WTC11 (cell line): ENCODE data around the gene FKBP7. TPM values are rescaled to one million over a fixed set of nuclear protein-coding genes. Genes with fewer than 3 reads are reported as not detected.

Experiments used
- ATAC-seq: fragments of 200-7000 bp; cut with Tn5 transposase; 2 replicates; pipeline ENCODE4 v1.10.0; 2021; ENCODE audit warnings: mild to moderate bottlenecking, moderate library complexity
- CTCF ChIA-PET: fragments of 300-600 bp; sonication (Branson Sonifier 250); formaldehyde crosslinking; loops from one replicate; lab custom pipeline; 2021; ENCODE audit warnings: antibody characterized with exemption; lab: Charles Lee
- POLR2A ChIA-PET: fragments of 350-600 bp; sonication (Branson Sonifier 250); formaldehyde crosslinking; loops from one replicate; lab custom pipeline; 2021; ENCODE audit warnings: antibody characterized with exemption; lab: Charles Lee
- DNase-seq: peaks from one replicate; pipeline ENCODE4 v3.0.0; 2021; ENCODE audit warnings: low spot score
- H3K27ac Mint-ChIP-seq: 2 replicates; pipeline ENCODE4 v1.8.0; 2021; ENCODE audit warnings: mixed read lengths
- H3K27me3 Mint-ChIP-seq: 2 replicates; pipeline ENCODE4 v1.8.0; 2021; ENCODE audit warnings: low read depth, mild to moderate bottlenecking, moderate library complexity, mixed read lengths
- H3K36me3 Mint-ChIP-seq: 2 replicates; pipeline ENCODE4 v1.8.0; 2021; ENCODE audit warnings: mixed read lengths
- H3K4me1 Mint-ChIP-seq: 2 replicates; pipeline ENCODE4 v1.8.0; 2022; ENCODE audit warnings: mixed read lengths
- H3K4me3 Mint-ChIP-seq: 2 replicates; pipeline ENCODE4 v1.8.0; 2021; ENCODE audit warnings: mild to moderate bottlenecking, moderate library complexity, mixed read lengths
- H3K9me3 Mint-ChIP-seq: 2 replicates; pipeline ENCODE4 v1.8.0; 2021; ENCODE audit warnings: mixed read lengths
- ELF4 ChIP-seq: sonication (generic); formaldehyde crosslinking; IDR thresholded peaks from 2 replicates; pipeline ENCODE4 v1.8.1; 2022; ENCODE audit warnings: low read depth, mild to moderate bottlenecking, moderate library complexity, missing genetic modification reagents
- EMX1 ChIP-seq: fragments of 250-450 bp; sonication (Bioruptor Pico); IDR thresholded peaks from 2 replicates; pipeline ENCODE4 v1.8.0; 2021; ENCODE audit warnings: mild to moderate bottlenecking
- FOXK1 ChIP-seq: sonication (generic); formaldehyde crosslinking; IDR thresholded peaks from 2 replicates; pipeline ENCODE4 v1.8.0; 2022; ENCODE audit warnings: mild to moderate bottlenecking, moderate library complexity, missing genetic modification reagents
- FOXP1 ChIP-seq: sonication (generic); formaldehyde crosslinking; IDR thresholded peaks from 2 replicates; pipeline ENCODE4 v1.8.0; 2022; ENCODE audit warnings: missing genetic modification reagents, mild to moderate bottlenecking, moderate library complexity, borderline replicate concordance
- GRHL2 ChIP-seq: fragments of 250-450 bp; sonication (Bioruptor Pico); IDR thresholded peaks from 2 replicates; pipeline ENCODE4 v1.8.0; 2022; ENCODE audit warnings: mild to moderate bottlenecking, moderate library complexity; ENCODE audit not compliant: insufficient replicate concordance, severe bottlenecking
- HMGA2 ChIP-seq: fragments of 250-450 bp; sonication (Bioruptor Pico); IDR thresholded peaks from 2 replicates; pipeline ENCODE4 v1.4.0; 2021; ENCODE audit warnings: mild to moderate bottlenecking, moderate library complexity
- JUN ChIP-seq: sonication (generic); formaldehyde crosslinking; IDR thresholded peaks from 2 replicates; pipeline ENCODE4 v1.8.0; 2023; ENCODE audit warnings: mild to moderate bottlenecking, missing genetic modification reagents
- KAT7 ChIP-seq: sonication (generic); formaldehyde crosslinking; IDR thresholded peaks from 2 replicates; pipeline ENCODE4 v1.8.1; 2023; ENCODE audit warnings: missing genetic modification reagents, mild to moderate bottlenecking, borderline replicate concordance
- MXD4 ChIP-seq: fragments of 250-450 bp; sonication (Bioruptor Pico); IDR thresholded peaks from 2 replicates; pipeline ENCODE4 v1.8.0; 2021; ENCODE audit warnings: mild to moderate bottlenecking, moderate library complexity, borderline replicate concordance
- RELA ChIP-seq: sonication (generic); formaldehyde crosslinking; IDR thresholded peaks from 2 replicates; pipeline ENCODE4 v1.8.1; 2022; ENCODE audit warnings: missing genetic modification reagents, mild to moderate bottlenecking, borderline replicate concordance
- RORB ChIP-seq: fragments of 250-450 bp; sonication (Bioruptor Pico); IDR thresholded peaks from 2 replicates; pipeline ENCODE4 v1.9.0; 2021; ENCODE audit warnings: mild to moderate bottlenecking
- SMAD3 ChIP-seq: sonication (generic); formaldehyde crosslinking; IDR thresholded peaks from 2 replicates; pipeline ENCODE4 v1.8.0; 2022; ENCODE audit warnings: missing genetic modification reagents, mild to moderate bottlenecking, borderline replicate concordance
- SP1 ChIP-seq: sonication (generic); formaldehyde crosslinking; conservative IDR thresholded peaks from 2 replicates; pipeline ENCODE4 v1.8.1; 2022; ENCODE audit warnings: missing genetic modification reagents
- TEAD4 ChIP-seq: sonication (generic); formaldehyde crosslinking; IDR thresholded peaks from 2 replicates; pipeline ENCODE4 v1.8.0; 2022; ENCODE audit warnings: mild to moderate bottlenecking, missing genetic modification reagents
- ZBTB21 ChIP-seq: sonication (generic); formaldehyde crosslinking; IDR thresholded peaks from 2 replicates; pipeline ENCODE4 v1.8.1; 2023; ENCODE audit warnings: mild to moderate bottlenecking, missing genetic modification reagents, borderline replicate concordance
- ZNF263 ChIP-seq: sonication (generic); formaldehyde crosslinking; IDR thresholded peaks from 2 replicates; pipeline ENCODE4 v1.8.1; 2022; ENCODE audit warnings: low read depth, mild to moderate bottlenecking, moderate library complexity, missing genetic modification reagents
- ZNF423 ChIP-seq: fragments of 250-450 bp; sonication (Bioruptor Pico); IDR thresholded peaks from 2 replicates; pipeline ENCODE4 v2.1.2; 2022; ENCODE audit warnings: mild to moderate bottlenecking, moderate library complexity
- total RNA-seq: library from RNA; stranded (reverse); gene quantifications from 3 replicates; pipeline ENCODE4 v1.2.3, GENCODE V29; 2021
- TF ChIP-seq, protein P1 (sequence below): fragments of 250-450 bp; sonication (Bioruptor Pico); IDR thresholded peaks from 2 replicates; pipeline ENCODE4 v2.1.2; 2022; ENCODE audit warnings: mild to moderate bottlenecking, moderate library complexity
- TF ChIP-seq, protein P2 (sequence below): sonication (generic); formaldehyde crosslinking; conservative IDR thresholded peaks from 2 replicates; pipeline ENCODE4 v1.8.1; 2022; ENCODE audit warnings: mild to moderate bottlenecking, missing genetic modification reagents
- TF ChIP-seq, protein P3 (sequence below): sonication (generic); formaldehyde crosslinking; IDR thresholded peaks from 2 replicates; pipeline ENCODE4 v1.8.0; 2022; ENCODE audit warnings: mild to moderate bottlenecking, missing genetic modification reagents
- TF ChIP-seq, protein P4 (sequence below): fragments of 250-450 bp; sonication (Bioruptor Pico); conservative IDR thresholded peaks from 2 replicates; pipeline ENCODE4 v1.9.0; 2021; ENCODE audit warnings: mild to moderate bottlenecking
- TF ChIP-seq, protein P5 (sequence below): sonication (generic); formaldehyde crosslinking; IDR thresholded peaks from 2 replicates; pipeline ENCODE4 v1.8.1; 2023; ENCODE audit warnings: mild to moderate bottlenecking, missing genetic modification reagents, borderline replicate concordance
- TF ChIP-seq, protein P6 (sequence below): sonication (generic); formaldehyde crosslinking; IDR thresholded peaks from 2 replicates; pipeline ENCODE4 v1.8.1; 2022; ENCODE audit warnings: mild to moderate bottlenecking, moderate library complexity, missing genetic modification reagents
- TF ChIP-seq, protein P7 (sequence below): sonication (generic); formaldehyde crosslinking; IDR thresholded peaks from 2 replicates; pipeline ENCODE4 v1.8.0; 2022; ENCODE audit warnings: mild to moderate bottlenecking, missing genetic modification reagents
- TF ChIP-seq, protein P8 (sequence below): fragments of 250-450 bp; sonication (Bioruptor Pico); IDR thresholded peaks from 2 replicates; pipeline ENCODE4 v1.9.0; 2021; ENCODE audit warnings: moderate library complexity, mild to moderate bottlenecking, inconsistent platforms, borderline replicate concordance

Gene FKBP7
- total RNA-seq, 1 experiment from 2014 or later = 3.2 TPM

DNA sequence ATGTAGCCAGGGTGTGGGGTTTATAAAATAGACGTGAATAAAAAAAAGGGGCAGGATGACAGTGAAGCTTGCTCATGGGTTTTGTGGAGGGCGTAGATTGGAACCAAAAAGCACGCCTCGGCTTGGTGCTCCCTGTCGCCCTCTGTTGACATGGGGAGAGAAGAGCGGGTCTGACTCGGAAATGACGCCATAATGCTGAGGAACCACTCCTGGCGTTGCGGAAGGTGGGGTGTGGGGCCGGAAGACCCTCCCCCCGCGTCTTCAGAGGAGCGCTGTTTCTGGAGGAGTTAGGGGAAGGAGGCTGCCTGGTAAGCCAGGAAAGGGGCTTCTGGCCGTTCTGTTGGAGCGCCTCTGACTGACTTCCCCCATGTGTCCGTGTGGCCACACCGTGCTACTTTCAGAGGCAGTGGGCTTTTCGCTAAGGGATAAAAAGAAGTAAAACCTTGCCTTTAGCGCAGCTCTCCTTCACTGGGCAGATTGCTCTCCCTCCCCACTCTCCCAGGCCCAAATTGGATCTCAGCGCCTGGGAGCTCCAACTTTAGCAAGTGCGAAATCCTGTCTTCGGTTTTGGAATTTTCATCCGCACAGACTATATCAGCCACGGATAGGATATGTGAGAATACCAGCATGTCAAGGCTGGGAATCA lies 44.7 kb upstream of the FKBP7 start:
- H3K36me3 Mint-ChIP-seq = peaks cover 9% of the 10 kb centered on the region
- peak overlapping the region; percentile 92 for H3K4me3 Mint-ChIP-seq
- H3K27me3 Mint-ChIP-seq = no peaks in the 10 kb centered on the region
- DNase-seq (peak; percentile 85), ATAC-seq (peak; percentile 99)
- H3K4me1 Mint-ChIP-seq = peaks cover 5% of the 10 kb centered on the region
- ChIA-PET CTCF (interaction anchor here (0.6 to 1.8 kb wide), 10 partner anchors 9 to 966 kb away, joined by 3 to 11 read pairs (median 3); partner anchors contain the start of genes PLEKHA3 and RBM45), POLR2A (interaction anchor here (0.6 to 2.3 kb wide), 3 partner anchors 43 to 72 kb away, joined by 3 to 10 read pairs (median 3); partner anchors contain the start of genes PJVK, PLEKHA3 and PRKRA)
- peak overlapping the region; percentile 91 for H3K27ac Mint-ChIP-seq
- H3K9me3 Mint-ChIP-seq = peaks cover 5% of the 10 kb centered on the region
- TF ChIP-seq SP1 (CRISPR knock-in tag) (peak; percentile 68), MXD4 (CRISPR knock-in tag) (no peak), EMX1 (no peak), ZNF423 (no peak), FOXK1 (CRISPR knock-in tag) (peak; percentile 89), RELA (no peak), ELF4 (CRISPR knock-in tag) (no peak), RORB (CRISPR knock-in tag) (no peak), TEAD4 (CRISPR knock-in tag) (no peak), KAT7 (CRISPR knock-in tag) (no peak), SMAD3 (CRISPR knock-in tag) (no peak), GRHL2 (CRISPR knock-in tag) (no peak), ZBTB21 (peak; percentile 97; the same call in 1 of the 2 replicates), HMGA2 (CRISPR knock-in tag) (no peak), ZNF263 (no peak), JUN (CRISPR knock-in tag) (no peak), FOXP1 (CRISPR knock-in tag) (no peak; the same call in 1 of the 2 replicates)
- TF ChIP-seq, protein P1, sequence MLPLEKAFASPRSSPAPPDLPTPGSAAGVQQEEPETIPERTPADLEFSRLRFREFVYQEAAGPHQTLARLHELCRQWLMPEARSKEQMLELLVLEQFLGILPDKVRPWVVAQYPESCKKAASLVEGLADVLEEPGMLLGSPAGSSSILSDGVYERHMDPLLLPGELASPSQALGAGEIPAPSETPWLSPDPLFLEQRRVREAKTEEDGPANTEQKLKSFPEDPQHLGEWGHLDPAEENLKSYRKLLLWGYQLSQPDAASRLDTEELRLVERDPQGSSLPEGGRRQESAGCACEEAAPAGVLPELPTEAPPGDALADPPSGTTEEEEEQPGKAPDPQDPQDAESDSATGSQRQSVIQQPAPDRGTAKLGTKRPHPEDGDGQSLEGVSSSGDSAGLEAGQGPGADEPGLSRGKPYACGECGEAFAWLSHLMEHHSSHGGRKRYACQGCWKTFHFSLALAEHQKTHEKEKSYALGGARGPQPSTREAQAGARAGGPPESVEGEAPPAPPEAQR (CRISPR knock-in tag) = no peak
- TF ChIP-seq, protein P2, sequence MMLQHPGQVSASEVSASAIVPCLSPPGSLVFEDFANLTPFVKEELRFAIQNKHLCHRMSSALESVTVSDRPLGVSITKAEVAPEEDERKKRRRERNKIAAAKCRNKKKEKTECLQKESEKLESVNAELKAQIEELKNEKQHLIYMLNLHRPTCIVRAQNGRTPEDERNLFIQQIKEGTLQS = no peak
- TF ChIP-seq, protein P3, sequence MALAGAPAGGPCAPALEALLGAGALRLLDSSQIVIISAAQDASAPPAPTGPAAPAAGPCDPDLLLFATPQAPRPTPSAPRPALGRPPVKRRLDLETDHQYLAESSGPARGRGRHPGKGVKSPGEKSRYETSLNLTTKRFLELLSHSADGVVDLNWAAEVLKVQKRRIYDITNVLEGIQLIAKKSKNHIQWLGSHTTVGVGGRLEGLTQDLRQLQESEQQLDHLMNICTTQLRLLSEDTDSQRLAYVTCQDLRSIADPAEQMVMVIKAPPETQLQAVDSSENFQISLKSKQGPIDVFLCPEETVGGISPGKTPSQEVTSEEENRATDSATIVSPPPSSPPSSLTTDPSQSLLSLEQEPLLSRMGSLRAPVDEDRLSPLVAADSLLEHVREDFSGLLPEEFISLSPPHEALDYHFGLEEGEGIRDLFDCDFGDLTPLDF (CRISPR knock-in tag) = no peak
- TF ChIP-seq, protein P4, sequence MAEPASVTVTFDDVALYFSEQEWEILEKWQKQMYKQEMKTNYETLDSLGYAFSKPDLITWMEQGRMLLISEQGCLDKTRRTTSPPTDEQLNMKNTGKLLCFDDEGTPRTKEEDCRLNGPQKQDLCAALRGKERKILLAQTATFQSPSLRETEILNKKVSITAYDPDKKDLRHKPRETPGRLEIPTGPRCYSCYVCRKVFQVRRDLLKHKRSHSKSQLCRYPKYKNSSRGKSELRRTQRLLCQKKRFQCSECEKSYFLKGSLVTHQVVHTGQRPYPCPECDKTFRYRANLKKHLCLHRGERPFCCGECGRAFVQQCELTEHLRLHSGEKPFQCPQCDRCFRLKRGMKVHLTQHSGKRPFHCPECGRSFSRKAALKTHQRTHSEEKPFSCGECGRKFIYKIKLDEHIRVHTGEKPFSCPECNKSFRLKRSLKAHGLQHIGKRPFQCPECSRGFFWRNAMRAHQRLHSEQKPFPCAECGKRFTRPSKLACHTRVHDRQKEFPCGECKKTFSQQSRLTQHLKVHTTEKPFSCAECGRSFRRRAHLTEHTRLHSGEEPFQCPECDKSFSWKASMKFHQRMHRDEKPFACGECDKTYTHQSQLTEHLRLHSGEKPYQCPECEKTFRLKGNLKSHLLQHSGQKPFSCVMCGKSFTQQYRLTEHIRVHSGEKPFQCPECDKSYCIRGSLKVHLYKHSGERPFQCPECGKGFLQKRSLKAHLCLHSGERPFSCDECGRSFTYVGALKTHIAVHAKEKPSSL = no peak
- TF ChIP-seq, protein P5, sequence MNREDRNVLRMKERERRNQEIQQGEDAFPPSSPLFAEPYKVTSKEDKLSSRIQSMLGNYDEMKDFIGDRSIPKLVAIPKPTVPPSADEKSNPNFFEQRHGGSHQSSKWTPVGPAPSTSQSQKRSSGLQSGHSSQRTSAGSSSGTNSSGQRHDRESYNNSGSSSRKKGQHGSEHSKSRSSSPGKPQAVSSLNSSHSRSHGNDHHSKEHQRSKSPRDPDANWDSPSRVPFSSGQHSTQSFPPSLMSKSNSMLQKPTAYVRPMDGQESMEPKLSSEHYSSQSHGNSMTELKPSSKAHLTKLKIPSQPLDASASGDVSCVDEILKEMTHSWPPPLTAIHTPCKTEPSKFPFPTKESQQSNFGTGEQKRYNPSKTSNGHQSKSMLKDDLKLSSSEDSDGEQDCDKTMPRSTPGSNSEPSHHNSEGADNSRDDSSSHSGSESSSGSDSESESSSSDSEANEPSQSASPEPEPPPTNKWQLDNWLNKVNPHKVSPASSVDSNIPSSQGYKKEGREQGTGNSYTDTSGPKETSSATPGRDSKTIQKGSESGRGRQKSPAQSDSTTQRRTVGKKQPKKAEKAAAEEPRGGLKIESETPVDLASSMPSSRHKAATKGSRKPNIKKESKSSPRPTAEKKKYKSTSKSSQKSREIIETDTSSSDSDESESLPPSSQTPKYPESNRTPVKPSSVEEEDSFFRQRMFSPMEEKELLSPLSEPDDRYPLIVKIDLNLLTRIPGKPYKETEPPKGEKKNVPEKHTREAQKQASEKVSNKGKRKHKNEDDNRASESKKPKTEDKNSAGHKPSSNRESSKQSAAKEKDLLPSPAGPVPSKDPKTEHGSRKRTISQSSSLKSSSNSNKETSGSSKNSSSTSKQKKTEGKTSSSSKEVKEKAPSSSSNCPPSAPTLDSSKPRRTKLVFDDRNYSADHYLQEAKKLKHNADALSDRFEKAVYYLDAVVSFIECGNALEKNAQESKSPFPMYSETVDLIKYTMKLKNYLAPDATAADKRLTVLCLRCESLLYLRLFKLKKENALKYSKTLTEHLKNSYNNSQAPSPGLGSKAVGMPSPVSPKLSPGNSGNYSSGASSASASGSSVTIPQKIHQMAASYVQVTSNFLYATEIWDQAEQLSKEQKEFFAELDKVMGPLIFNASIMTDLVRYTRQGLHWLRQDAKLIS (CRISPR knock-in tag) = no peak
- TF ChIP-seq, protein P6, sequence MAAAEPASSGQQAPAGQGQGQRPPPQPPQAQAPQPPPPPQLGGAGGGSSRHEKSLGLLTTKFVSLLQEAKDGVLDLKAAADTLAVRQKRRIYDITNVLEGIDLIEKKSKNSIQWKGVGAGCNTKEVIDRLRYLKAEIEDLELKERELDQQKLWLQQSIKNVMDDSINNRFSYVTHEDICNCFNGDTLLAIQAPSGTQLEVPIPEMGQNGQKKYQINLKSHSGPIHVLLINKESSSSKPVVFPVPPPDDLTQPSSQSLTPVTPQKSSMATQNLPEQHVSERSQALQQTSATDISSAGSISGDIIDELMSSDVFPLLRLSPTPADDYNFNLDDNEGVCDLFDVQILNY (CRISPR knock-in tag) = no peak
- TF ChIP-seq, protein P7, sequence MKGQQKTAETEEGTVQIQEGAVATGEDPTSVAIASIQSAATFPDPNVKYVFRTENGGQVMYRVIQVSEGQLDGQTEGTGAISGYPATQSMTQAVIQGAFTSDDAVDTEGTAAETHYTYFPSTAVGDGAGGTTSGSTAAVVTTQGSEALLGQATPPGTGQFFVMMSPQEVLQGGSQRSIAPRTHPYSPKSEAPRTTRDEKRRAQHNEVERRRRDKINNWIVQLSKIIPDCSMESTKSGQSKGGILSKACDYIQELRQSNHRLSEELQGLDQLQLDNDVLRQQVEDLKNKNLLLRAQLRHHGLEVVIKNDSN (CRISPR knock-in tag) = no peak
- TF ChIP-seq, protein P8, sequence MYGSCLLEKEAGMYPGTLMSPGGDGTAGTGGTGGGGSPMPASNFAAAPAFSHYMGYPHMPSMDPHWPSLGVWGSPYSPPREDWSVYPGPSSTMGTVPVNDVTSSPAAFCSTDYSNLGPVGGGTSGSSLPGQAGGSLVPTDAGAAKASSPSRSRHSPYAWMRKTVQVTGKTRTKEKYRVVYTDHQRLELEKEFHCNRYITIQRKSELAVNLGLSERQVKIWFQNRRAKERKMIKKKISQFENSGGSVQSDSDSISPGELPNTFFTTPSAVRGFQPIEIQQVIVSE (CRISPR knock-in tag) = no peak
